ENCODE data around the gene UVRAG. TPM values are rescaled to one million over a fixed set of nuclear protein-coding genes. Genes with fewer than 3 reads are reported as not detected.

The UVRAG gene
- total and polyA plus RNA-seq, 2 of the 4 experiments (the other 2 are of a cell fraction), result 5.6 to 10.9 TPM

DNA sequence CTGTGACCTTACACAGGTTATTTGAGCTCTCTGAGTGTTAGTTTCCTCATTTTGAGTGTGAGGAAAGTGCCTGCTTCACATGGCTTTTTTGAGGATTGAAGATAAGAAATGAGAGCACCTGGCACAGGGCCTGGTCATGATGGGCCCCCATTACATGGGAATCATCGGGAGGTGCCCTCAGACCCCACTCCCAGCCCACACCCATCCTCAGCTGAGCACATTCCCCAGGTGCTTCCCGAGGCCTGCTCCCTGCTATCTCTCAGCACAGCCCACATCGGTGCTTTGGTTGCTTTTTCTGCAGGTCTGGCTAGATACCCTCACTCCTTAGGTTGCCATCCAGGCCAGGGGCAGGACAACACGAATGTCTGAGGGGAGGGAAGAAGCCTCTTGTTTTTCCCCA, 29.8 kb upstream of the UVRAG start:
- in situ Hi-C loops (cut with MboI; ENCODE audit: low sequenced_read_pairs), result no loop called here
- ATAC-seq (ENCODE audit: low read depth), result no peak
- WGBS, 2 experiments (ENCODE audit: extremely low coverage in 2 of 2, insufficient read length in 1 of 2), result no CpG with 5 or more reads among the region's 4 CpGs

More for the DNA sequence above, 29.8 kb upstream of the UVRAG start:
- Histone ChIP-seq H3K79me1 (ENCODE audit: low read depth in 1 of 2, low read length in 2 of 2) (no peaks in the 10 kb centered on the region), H3K9me3 (ENCODE audit: control insufficient read depth, insufficient read depth, low read length) (no peaks in the 10 kb centered on the region), H4K91ac (ENCODE audit: insufficient read depth, low read depth, low read length) (no peak overlapping the region), H2BK20ac (ENCODE audit: low read depth, low read length) (no peak overlapping the region), H3K14ac (replicated peaks; ENCODE audit: low read depth, low read length) (no peak overlapping the region), H3K18ac (ENCODE audit: low read depth, low read length) (no peak overlapping the region), H4K20me1 (ENCODE audit: insufficient read depth, low read length) (no peaks in the 10 kb centered on the region), H2AK9ac (replicated peaks; ENCODE audit: low read depth, low read length, poor library complexity) (no peak overlapping the region), H3K23ac (ENCODE audit: low read depth, low read length) (no peak overlapping the region), H3K36me3 (ENCODE audit: control insufficient read depth, insufficient read depth, low read length) (no peaks in the 10 kb centered on the region), H4K5ac (ENCODE audit: low read depth, low read length) (no peak overlapping the region), H3K4me3 (ENCODE audit: insufficient read depth, low read depth, low read length) (no peak overlapping the region), H2BK120ac (ENCODE audit: low read depth, low read length) (no peak overlapping the region), H2AFZ (replicated peaks; ENCODE audit: low read length, poor library complexity) (no peak overlapping the region), H2AK5ac (ENCODE audit: low read depth, low read length) (no peak overlapping the region), H3K9ac (ENCODE audit: low read depth, low read length) (no peak overlapping the region), H3K4me2 (ENCODE audit: low read depth, low read length) (no peak overlapping the region), H2BK15ac (ENCODE audit: low read depth, low read length) (no peak overlapping the region), H3K4ac (ENCODE audit: low read depth, low read length) (no peak overlapping the region), H3K9me1 (ENCODE audit: insufficient read depth, low read length) (no peaks in the 10 kb centered on the region), H4K8ac (ENCODE audit: low read depth in 2 of 2, low read length in 2 of 2) (no peak overlapping the region), H3K27ac (ENCODE audit: insufficient read depth, low read length) (no peak overlapping the region), H3K56ac (ENCODE audit: extremely low read depth, insufficient read depth, low read length) (no peak overlapping the region), H3K27me3 (ENCODE audit: control insufficient read depth, insufficient read depth, low read length) (peaks cover 38% of the 10 kb centered on the region), H3K4me1 (ENCODE audit: control insufficient read depth, insufficient read depth, low read length) (no peaks in the 10 kb centered on the region), H2BK5ac (ENCODE audit: low read depth, low read length, poor library complexity, severe bottlenecking) (no peak overlapping the region)
- ChIA-PET CTCF (no interaction called here), POLR2A (ENCODE audit: unreplicated experiment) (no interaction called here)
- TF ChIP-seq, protein P1, sequence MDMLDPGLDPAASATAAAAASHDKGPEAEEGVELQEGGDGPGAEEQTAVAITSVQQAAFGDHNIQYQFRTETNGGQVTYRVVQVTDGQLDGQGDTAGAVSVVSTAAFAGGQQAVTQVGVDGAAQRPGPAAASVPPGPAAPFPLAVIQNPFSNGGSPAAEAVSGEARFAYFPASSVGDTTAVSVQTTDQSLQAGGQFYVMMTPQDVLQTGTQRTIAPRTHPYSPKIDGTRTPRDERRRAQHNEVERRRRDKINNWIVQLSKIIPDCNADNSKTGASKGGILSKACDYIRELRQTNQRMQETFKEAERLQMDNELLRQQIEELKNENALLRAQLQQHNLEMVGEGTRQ (IDR thresholded peaks at IDR 0.05; ENCODE audit: low read depth, low read length), result no peak
- no TSS peak for BruUV-seq (replicated peaks)
- intact Hi-C loops (cut with micrococcal nuclease) (no loop called here), dilution Hi-C loops (cut with HindIII; ENCODE audit: low sequenced_read_pairs, unreplicated experiment) (no loop called here)
- DNase-seq, result no peak

Measured in IMR-90 (cell line).